ENCODE data around the gene ZFP92.

DNA sequence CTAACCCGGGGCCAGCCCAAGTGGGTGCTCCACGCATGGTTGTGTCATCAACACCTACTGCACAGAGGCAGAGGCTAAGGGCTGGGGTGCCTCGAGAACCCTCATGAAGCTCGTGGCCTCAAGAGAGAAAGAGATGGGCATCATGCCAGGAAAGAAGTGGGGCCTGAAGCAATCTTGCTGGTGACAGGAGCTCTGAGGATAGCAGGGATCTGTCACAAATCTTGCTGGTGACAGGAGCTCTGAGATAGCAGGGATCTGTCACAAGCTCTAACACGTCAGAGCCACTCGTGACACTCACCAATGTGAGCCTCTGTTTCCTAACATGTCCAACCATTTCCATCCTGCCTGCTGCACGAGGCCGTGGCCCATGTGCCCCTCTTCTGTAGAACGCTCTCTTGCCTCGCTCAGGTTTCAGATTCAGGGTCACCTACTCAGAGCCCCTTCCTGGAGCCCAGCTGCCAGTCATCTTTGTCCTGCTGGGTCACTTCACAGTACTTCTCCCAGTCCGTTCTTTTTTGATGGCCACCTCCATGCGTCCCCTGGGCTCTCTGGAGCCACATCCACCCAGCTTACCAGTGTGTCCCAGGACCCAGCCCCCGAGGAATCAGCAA lies 31.2 kb upstream of the ZFP92 start:
- no peak for TF ChIP-seq POLR2AphosphoS5 (IDR thresholded peaks at IDR 0.05; ENCODE audit: low read depth, low read length)
- TF ChIP-seq POLR2A (IDR thresholded peaks at IDR 0.05; ENCODE audit: low read depth, low read length) = no peak
- no peak for TF ChIP-seq TAF1 (IDR thresholded peaks at IDR 0.05; ENCODE audit: borderline replicate concordance, low read depth, low read length)
